NCI-H82 treated with DMSO at 0.1 percent for 48 hours (cell line): ENCODE results near the gene TGM6.

ENCODE experiments used
- DNase-seq: peaks from one replicate; lab custom pipeline; 2025; ENCODE audit not compliant: unreplicated experiment; lab: John Stamatoyannopoulos, UW

The TGM6 gene

DNA sequence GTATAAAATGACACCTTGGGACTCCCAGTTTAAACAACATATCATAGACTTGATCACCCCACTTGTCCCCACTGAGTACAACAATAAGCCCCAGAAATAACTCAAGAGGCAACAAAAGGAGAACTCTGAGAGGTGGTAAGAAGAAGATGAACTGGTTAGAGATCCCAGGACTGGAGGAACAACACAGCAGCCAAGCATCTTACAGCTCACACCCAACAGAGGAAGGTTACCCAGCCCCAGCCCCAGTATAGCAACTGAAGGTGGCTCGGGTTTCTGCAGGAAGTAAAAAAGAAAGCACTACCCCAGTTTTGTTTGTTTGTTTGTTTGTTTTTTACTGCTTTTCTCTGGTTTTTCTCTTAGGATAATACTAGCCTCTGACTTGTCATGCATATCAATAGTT, 17.1 kb upstream of the TGM6 start:
- no peak for DNase-seq

DNA sequence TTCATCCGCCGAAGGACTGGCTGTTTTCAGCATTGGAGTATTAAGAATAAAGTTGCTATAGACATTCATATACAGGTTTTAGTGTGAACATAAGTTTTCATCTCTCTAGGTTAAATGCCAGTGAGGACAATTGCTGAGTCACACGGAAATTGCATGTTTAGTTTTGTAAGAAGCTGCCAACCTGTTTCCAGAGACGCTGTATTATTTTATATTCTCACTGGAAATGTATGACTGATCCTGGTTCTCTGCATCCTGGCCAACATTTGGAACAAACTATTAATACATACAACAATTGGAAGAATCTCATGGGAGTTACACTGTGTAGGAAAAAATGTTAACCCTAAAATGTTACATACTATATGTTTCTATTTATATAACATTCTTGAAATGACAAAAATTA, 16.7 kb upstream of the TGM6 start:
- no peak for DNase-seq

DNA sequence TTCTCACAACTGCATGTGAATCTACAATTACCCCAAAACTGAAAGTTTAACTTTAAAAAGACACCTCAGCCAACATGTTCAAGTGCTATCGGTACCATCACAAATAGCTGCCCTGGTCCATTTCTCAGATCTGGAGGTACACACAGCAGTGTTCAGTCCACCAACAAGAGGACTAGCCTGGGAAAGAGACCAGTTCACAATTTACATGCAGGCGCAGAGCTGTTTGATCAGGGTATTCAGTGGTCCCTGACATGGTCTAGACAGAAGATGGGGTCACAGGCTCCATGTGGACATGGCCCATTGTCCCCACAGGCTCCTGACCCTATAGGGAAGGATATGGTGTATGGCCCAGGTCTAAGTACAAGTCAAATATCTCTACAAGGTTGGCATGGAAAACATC, 15.6 kb upstream of the TGM6 start:
- DNase-seq = no peak

DNA sequence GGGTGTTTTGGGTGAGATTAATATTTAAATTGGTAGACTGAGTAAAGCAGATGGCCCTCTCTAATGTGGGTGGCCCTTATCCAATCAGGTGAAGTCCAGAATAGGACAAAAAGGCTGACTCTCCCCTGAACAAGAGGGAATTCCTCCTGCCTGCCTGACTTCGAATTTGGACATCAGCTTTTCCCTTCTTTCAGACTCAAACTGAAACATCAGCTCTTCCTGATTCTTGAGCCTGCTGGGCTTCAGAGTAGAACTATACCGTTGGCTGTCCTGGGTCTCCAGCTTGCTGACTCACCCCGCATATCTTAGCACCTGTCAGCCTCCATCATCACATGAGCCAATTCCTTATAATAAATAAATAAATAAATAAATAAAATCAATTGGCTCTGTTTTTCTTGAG, 15.0 kb upstream of the TGM6 start:
- no peak for DNase-seq

DNA sequence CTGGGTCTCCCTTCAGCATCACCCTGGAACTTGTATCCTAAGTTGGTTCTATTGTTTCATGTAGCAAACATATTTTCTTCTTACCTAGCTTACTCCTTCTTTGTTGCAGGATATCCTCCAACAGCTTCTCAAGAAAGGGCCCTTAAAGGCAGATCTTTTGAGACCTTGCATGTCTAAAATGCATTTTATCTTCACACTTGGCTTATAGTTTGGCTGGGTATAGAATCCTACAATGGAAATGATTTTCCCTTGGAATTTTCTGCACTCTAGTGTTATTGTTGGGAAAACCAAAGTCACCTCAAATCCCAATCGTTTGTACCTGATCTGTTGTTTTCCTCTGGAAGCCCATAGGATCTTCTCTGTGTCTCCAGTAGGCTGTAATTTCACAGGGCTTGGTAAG, 12.1 kb upstream of the TGM6 start:
- DNase-seq = no peak

DNA sequence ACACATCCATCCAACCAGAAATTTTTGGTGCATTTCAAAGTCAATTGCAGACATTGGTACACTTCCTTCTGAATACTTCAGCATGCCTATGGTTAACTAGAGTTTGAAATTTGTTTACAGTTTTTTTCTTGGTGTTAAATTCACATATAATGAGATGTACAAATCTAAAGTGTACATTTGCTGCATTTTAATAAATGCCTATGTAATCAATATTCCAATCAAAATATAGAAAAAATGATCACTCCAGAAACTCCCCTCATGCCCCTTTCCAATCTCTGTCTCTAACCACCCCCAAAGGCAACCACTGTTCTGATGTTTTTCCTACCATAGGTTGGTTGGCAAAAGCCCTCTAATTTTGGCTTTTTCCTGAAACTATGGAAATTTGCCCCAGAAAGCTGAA, 7.6 kb upstream of the TGM6 start:
- no peak for DNase-seq

DNA sequence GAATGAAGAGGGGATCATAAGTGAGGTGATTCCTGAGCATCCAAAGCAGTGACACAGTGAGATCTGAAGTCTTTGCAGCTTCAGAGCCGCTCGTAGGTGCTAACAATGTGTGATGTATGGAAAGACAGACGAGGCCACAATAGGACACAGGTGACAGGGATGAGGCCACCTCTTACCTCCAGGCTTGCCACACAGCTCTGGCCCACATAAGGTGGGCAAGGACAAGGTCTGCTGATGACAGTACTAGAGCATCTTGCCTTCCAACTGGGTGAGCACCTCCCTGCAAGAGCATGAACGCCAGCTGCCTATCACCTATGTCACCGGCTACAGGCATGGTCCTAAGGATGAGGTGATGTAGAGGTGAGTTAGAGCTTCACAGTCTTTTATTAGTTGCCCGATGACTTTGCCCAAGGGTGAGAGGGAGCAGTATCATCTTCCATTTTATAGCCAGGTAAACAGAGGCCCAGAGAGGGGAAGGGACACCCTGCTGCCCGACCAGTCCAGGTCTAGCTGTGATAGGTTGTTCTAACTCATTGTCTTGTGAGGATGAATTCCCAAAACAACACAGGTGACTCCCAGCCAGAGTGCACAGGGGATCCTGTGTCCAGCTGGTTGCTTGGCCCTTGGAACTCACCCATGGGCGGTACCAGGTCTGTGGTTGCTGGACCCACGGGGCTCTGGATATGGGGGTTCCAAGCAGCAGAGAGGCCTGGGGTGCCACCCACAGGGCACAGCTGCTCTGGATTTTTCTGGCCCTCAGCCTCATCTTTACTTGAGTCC, 6.2 kb upstream of the TGM6 start:
- no peak for DNase-seq

DNA sequence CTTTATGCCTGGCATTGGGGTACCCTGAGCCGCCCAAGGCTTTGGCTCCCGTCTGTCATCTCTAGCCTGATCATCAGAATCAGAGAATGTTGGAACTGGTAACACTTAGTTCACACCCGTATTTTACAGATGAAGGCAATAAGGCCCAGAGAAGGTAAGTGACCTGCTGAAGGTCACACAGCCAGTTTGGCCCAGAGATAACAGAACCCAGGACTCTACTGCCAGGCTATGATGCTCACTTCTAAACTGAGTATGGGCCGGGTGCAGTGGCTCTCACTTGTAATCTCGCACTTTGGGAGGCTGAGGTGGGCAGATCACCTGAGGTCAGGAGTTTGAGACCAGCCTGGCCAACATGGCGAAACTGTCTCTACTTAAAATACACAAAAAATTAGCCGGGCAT, 1.8 kb upstream of the TGM6 start:
- no peak for DNase-seq

DNA sequence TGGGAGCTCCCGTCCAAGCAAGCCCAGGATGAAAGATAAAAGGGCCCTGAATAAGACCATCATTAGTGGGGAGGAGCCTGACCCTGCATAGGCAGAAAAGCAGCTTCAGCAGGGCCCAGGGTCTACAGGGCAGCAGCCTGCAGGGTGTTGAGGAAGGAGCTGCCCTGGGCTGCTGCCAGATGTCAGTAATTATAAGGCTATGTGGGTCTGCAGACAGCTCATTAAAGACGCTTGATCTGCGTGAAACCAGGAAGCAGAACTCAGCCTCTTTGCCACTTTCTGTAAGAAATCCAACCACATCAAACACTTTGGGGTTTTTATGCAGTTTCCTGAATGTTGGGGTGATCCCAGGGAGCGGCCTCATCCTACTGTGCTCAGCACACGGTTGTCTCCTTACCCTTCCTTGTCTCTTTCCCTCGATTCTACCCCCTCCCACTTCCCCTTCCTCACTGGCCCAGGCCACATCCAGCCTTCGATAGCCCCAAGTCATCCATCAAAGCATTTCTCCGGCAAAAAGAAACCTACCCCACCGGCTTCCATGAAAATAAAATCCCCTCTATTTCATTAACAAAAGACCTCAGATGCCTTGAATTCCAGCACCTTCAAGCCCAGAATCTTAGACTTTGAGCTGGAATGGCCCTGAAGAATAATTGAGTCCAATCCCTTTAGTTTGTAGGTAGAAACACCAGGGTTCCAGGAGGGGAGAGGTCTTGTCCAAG, 1.0 kb upstream of the TGM6 start:
- no peak for DNase-seq

DNA sequence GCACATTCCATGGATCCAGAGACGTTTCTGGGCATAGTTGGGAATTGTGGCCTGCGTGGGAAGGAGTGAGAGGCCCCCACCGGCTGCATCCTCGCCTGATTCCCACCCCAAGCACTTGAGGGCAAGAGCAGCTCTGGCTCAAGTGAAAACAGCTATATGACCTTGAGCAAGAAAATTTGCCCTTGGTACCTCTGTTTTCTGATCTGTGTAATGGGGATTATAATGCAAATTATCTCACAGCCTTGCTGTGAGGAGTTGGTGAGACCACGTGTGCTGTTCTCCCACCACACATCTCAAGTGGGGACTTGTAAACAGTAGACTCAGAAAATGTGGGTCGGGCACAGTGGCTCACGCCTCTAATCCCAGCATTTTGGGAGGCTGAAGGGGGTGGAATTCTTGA, 602 bp downstream of the TGM6 start:
- no peak for DNase-seq

DNA sequence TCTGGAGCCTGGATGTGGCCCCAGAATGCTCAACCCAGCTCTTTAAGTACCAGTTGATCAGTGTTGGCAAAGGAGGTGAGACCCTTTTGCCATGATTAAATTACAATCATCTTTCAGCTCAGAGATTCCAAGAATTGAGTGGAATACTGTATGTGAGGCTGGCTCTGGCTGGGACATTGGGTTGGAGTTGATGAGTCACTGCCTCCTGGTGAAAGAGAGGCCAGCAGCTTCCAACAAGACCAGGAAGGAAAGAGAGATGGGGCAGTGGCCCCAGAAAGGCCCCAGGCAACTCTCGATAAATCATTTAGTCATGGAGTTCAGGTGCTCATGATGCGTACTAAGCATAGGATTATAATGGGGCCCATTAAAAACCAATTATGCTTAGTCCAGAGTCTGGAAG, 2.1 kb downstream of the TGM6 start:
- DNase-seq = no peak

DNA sequence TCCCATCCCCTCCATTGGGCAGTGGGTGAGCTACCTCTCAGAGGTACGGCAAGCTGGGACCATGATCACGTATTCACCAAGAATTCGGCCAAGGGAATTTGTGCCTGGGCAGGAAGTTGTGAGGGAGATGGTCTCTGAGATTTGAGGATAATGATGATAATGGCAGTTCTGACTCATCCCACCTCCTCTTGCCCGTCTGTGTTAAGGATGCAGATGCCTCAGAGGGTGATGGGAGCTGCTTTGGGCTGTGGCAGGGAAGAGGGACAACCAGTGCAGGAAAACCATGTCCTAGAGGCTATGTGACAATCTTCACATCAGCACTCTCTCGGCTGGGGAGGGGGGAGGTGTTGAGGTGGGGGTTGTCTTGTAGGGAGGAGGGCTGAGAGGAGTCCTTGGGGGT, 4.3 kb downstream of the TGM6 start:
- no peak for DNase-seq

DNA sequence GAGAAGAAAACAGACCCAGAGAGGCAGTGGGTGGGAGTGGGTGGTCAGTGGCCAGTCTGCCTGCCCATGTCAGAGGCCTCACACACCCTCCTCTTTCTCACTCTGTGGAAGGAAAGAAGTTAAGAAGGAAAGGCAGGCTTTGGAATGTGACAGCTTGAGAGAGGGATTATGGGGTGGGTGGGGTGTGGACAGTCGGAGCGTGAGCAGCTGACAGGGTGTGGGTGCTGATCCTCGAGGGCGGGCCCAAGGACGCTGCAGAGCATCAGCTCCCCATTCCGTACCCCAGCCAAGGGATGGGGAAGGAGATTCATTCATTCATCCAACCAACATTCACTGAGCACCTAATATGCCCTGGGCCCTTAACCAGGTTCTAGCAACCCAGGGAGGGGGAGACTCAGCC, 4.8 kb downstream of the TGM6 start:
- no peak for DNase-seq

DNA sequence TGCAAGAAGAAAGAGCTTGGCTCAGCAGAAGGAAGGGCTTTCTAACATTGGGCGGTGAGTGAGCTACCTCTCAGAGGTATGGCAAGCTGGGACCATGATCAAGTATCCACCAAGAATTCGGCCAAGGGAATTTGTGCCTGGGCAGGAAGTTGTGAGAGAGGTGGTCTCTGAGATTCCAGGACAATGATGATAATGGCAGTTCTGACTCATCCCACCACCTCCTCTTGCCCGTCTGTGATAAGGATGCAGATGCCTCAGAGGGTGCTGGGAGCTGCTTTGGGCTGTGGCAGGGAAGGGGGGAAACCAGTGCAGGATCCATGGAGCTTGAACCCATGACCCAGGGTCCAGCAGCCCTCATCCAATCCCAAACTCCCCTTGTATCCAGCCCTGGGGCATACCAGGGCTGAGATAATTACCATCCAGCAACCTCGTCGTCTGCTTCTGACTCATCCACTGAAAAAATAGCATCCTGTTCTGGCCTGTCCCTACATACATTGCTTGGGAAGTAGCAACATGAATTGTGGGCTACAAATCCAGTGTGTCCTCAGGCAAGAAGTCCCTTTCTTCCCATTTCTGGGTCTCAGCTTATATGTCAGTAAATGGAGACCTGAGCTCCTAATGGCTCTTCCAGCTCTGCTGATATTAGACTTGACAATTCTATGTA, 5.9 kb downstream of the TGM6 start:
- DNase-seq = no peak

DNA sequence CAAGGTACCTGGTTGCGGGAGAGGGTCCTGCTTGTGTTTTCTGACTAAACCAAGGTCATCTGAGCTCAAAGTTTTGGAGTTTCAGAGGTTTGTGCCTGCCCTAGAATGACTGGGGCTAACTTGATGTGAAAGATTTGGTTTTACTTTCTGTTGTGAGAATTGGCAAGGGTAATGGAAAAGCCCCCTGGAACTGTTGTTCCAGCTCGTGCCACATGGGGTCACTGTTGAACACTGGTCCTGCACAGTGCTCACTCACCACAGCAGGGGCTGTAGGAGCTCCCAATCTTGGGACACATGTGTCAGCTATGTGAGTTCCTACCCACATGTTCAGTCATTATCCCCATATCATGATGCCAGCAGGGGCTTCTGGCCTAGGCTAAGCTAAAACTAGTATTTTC, 6.5 kb downstream of the TGM6 start:
- DNase-seq = no peak

DNA sequence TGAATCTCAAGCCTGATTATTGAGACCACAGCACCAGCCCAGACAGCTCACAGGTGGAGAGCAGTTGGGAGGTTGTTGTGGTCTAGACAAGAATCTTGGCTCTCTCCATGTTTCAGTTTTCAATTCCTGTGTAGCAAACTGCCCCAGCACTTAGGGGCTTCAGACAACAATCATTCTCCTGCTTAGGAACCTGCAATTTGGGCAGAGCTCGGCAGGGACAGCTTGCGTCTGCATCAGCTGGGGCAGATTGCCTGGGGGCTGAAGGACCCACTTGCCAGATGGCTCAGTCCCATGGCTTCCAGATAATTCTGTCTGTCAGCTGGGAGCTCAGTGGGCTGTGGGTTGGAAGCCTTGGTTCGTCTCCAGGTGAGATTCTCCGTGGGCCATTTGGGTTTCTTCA, 6.9 kb downstream of the TGM6 start:
- no peak for DNase-seq

DNA sequence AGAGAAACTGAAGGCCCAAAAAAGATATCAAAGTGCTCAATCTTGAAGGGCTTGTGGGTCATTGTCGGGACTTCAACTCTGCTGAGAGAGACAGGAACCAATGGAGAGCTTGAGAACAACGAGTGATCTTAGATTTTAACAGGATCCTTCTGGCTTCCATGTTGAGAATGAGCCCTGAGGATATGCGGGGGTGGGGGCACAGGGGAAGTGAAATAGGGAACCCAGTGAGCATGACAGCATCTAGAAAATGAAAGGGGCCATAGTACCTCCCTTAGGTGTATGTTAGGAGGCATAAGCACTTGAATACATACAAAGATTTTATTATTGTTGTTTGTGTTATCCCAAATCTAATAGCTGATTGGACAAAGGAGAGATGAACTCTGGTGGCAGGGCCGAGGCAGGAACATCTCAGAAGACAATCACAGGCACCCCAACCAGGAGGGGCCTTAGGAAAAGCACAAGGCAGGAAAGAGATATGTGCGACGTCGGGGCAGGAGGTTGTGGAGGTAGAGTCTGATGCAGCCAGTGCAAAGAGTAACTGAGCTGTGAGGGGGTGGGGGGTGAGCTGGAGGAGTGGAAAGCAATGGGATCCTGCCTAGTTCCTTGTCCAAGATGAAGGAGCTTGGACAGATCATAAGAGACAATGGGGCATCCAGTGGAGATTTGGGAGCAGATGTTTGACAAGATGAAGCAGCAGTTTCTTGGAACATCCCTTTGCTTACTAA, 10.4 kb downstream of the TGM6 start:
- no peak for DNase-seq

DNA sequence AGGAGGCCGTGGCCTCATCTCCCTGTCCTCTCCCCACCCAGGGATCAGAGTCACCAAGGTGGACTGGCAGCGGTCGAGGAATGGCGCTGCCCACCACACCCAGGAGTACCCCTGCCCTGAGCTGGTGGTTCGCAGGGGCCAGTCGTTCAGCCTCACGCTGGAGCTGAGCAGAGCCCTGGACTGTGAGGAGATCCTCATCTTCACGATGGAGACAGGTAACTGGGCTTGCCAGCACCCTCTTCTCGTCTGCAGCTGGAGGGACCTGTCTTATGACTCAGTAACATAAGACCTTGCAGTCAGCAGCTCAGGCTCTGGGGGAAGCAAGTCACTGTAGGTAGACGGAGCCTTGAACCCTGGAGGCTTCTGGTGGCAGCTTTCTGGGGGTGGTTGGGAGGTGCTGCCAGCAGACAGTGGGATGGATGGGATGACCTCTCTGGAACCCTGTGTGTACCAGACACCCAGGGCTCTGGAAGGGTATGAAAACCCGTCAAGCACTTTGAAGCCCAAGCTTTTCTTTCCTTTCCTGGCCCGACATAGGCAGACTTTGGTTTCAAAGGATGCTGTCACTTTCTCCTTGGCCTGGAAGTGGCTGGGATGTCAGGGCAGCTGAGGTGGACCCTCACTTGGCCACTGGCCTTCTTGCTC, 13.8 kb downstream of the TGM6 start:
- no peak for DNase-seq

DNA sequence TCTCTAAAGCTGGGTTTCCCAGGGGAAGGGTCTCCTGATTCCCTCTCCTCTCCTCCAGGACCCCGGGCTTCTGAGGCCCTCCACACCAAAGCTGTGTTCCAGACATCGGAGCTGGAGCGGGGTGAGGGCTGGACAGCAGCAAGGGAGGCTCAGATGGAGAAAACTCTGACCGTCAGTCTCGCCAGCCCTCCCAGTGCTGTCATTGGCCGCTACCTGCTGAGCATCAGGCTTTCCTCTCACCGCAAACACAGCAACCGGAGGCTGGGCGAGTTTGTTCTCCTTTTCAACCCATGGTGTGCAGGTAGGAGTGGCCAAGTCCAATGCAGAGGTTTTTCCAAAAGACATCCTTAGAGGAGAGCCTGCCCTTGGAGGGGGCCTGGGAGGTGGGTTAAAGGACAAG, 14.4 kb downstream of the TGM6 start:
- no peak for DNase-seq

DNA sequence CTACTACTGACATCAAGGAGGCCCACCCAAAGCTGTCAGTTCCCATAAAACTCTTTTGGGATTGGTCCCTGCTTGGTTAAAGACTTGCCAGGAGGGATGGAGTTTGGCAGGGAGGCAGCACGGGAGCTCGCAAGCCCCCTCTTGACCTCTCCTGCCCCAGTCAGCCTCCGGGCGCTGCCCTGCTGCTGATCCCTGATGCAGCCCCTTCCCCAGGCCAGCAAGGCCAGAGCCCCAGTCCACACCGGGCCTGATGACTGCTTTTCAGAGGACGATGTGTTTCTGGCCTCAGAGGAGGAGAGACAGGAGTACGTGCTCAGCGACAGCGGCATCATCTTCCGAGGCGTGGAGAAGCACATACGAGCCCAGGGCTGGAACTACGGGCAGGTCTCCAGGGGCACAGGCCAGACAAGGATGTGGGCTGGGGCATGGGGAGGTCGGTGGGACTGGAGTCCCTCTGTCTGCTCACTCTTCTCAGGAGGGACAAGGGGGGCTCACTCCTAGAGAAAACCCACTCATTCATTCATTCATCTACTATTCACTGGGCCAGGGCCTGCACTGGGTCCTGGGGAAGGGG, 15.6 kb downstream of the TGM6 start:
- DNase-seq = no peak

DNA sequence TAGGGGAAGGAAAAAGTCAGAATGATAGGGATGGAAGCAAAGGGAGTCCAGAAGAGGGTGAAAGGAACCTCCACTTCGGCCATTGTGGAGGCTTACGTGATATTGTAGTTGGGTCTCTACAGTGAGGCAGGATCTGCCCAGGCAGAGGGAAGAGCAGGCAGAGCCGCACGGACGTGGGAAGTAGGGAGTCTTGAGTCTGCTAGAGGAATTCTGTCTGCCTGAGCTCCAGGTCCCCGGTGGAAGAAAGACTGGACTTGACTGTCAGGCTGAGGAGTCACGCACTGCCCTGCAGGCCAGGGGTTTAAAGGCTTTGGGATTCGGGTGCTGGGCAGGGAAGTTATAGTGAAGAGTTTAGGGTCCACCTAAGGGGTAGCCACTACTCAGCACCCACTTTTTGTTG, 16.4 kb downstream of the TGM6 start:
- DNase-seq = no peak
